ENCODE measurements around the gene ITGB3BP.
"Not testable (repeated sequence)": the region's sequence is repeated elsewhere in the genome, so short reads cannot be mapped to it uniquely, and the experiment has no call there.

Gene ITGB3BP

DNA sequence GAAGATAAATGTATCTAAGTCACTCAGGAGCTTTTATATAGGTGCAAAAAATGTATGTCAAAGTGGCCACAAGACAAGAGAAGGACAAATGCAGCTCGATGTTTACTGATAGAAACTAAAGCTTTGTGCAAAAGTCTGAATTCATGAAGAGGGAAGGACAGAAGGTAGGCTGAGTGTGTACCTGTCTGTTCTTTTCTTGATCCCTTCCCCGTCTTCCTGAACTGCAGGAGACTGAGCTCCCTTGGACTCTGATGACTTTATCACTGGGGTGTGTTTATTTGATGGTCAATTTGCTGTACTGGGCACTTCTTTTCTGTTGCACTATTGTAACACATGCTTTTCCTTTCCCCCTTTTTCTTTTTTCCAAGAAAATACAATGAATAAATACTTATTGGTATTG, 25.4 kb downstream of the ITGB3BP start:
- Histone ChIP-seq H3K36me3 (ENCODE audit: low read depth) (peaks cover 17% of the 10 kb centered on the region), H3K9me3 (ENCODE audit: severe bottlenecking) (no peaks in the 10 kb centered on the region), H3K27me3 (ENCODE audit: insufficient read depth, poor library complexity, severe bottlenecking) (no peaks in the 10 kb centered on the region), H3K4me3 (ENCODE audit: severe bottlenecking) (no peak overlapping the region), H3K4me1 (ENCODE audit: insufficient read depth, poor library complexity, severe bottlenecking) (peaks cover 11% of the 10 kb centered on the region), H3K27ac (ENCODE audit: poor library complexity, severe bottlenecking) (no peak overlapping the region)
- TF ChIP-seq, protein P1, sequence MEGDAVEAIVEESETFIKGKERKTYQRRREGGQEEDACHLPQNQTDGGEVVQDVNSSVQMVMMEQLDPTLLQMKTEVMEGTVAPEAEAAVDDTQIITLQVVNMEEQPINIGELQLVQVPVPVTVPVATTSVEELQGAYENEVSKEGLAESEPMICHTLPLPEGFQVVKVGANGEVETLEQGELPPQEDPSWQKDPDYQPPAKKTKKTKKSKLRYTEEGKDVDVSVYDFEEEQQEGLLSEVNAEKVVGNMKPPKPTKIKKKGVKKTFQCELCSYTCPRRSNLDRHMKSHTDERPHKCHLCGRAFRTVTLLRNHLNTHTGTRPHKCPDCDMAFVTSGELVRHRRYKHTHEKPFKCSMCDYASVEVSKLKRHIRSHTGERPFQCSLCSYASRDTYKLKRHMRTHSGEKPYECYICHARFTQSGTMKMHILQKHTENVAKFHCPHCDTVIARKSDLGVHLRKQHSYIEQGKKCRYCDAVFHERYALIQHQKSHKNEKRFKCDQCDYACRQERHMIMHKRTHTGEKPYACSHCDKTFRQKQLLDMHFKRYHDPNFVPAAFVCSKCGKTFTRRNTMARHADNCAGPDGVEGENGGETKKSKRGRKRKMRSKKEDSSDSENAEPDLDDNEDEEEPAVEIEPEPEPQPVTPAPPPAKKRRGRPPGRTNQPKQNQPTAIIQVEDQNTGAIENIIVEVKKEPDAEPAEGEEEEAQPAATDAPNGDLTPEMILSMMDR (IDR thresholded peaks at IDR 0.05; ENCODE audit: poor library complexity, severe bottlenecking), result no peak
- DNase-seq (ENCODE audit: low spot score), result no peak
- ATAC-seq (ENCODE audit: low read depth), result no peak

DNA sequence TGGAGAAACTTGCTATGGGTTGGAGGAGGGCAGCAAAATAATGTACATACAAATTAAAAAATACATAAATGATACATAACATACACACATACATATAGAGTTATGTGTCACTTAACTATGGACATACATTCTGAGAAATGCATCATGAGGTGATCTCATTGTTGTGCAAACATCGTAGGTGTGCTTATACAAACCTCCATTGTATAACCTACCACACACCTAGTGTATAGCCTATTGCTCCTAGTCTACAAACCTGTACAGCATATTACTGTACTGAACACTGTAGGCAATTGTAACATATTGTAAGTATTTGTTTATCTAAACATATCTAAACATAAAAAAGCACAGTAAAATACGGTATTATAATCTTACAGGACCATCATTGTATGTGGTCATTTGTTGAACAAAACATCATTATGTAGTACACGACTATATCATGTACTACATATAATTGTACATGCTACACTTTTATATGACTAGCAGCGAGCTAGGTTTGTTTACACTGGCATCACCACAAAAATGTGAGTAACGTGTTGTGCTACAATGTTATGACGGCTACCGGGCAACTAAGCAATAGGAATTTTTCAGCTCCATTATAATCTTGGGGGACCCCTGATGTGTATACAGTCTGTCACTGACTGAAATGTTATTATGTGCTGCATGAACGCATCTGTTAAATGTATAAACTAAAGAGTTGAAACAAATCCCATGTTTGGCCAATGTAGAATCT, 35.5 kb downstream of the ITGB3BP start:
- DNase-seq (ENCODE audit: low spot score) (no peak), ATAC-seq (ENCODE audit: low read depth) (peak; percentile 66)
- Histone ChIP-seq H3K9me3 (ENCODE audit: severe bottlenecking) (peaks cover 2% of the 10 kb centered on the region), H3K27ac (ENCODE audit: poor library complexity, severe bottlenecking) (no peak overlapping the region), H3K4me1 (ENCODE audit: insufficient read depth, poor library complexity, severe bottlenecking) (peaks cover 10% of the 10 kb centered on the region), H3K27me3 (ENCODE audit: insufficient read depth, poor library complexity, severe bottlenecking) (no peaks in the 10 kb centered on the region), H3K36me3 (ENCODE audit: low read depth) (peaks cover 38% of the 10 kb centered on the region), H3K4me3 (ENCODE audit: severe bottlenecking) (no peak overlapping the region)
- TF ChIP-seq, protein P1 (IDR thresholded peaks at IDR 0.05; ENCODE audit: poor library complexity, severe bottlenecking), result no peak

DNA sequence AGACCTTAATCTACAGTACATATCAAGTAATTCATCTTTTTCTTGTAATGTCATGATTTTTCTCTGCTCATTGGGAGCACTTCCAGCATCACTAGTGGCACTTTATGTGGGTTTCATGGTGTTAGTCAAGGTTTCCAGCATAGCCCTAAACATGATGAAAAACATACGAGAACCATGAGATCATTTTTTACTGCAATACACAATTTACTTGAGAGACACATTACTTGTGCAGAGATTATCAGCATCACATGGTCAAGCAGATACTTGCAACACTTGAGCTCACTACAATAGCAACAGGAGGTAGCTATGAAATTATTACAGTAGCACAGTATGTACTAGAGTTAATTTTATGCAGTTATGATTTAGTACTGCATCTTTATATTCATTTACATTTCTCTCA, 36.4 kb downstream of the ITGB3BP start:
- Histone ChIP-seq H3K27ac (ENCODE audit: poor library complexity, severe bottlenecking) (no peak overlapping the region), H3K9me3 (ENCODE audit: severe bottlenecking) (peaks cover 2% of the 10 kb centered on the region), H3K4me1 (ENCODE audit: insufficient read depth, poor library complexity, severe bottlenecking) (peaks cover 10% of the 10 kb centered on the region), H3K36me3 (ENCODE audit: low read depth) (peaks cover 38% of the 10 kb centered on the region), H3K4me3 (ENCODE audit: severe bottlenecking) (no peak overlapping the region), H3K27me3 (ENCODE audit: insufficient read depth, poor library complexity, severe bottlenecking) (no peaks in the 10 kb centered on the region)
- ATAC-seq (ENCODE audit: low read depth) (no peak), DNase-seq (ENCODE audit: low spot score) (no peak)
- TF ChIP-seq, protein P1 (IDR thresholded peaks at IDR 0.05; ENCODE audit: poor library complexity, severe bottlenecking), result no peak

DNA sequence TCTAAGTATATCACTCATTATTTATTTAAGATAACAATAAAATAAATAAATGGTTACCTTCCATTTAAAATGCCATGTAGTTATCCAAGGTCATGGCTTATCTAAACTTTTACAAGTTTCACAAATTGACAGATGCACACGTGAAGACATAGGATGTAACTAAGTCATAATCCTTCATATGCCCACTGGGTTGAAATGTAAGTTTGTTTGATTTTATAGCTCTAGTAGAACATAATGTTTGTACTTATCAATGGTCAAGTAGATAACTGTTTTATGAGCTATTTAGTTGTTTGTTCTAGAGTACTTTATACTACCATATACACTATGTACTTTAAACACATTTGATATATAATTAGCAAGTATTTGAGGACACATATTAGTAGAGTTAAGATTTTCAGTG, 43.0 kb downstream of the ITGB3BP start:
- Histone ChIP-seq H3K36me3 (ENCODE audit: low read depth) (peaks cover 21% of the 10 kb centered on the region; the same call in 1 of the 2 replicates), H3K27ac (ENCODE audit: poor library complexity, severe bottlenecking) (no peak overlapping the region), H3K9me3 (ENCODE audit: severe bottlenecking) (no peaks in the 10 kb centered on the region), H3K27me3 (ENCODE audit: insufficient read depth, poor library complexity, severe bottlenecking) (no peaks in the 10 kb centered on the region), H3K4me3 (ENCODE audit: severe bottlenecking) (no peak overlapping the region), H3K4me1 (ENCODE audit: insufficient read depth, poor library complexity, severe bottlenecking) (no peaks in the 10 kb centered on the region)
- no peak for DNase-seq (ENCODE audit: low spot score)
- TF ChIP-seq, protein P1 (IDR thresholded peaks at IDR 0.05; ENCODE audit: poor library complexity, severe bottlenecking), result no peak
- no peak for ATAC-seq (ENCODE audit: low read depth)

DNA sequence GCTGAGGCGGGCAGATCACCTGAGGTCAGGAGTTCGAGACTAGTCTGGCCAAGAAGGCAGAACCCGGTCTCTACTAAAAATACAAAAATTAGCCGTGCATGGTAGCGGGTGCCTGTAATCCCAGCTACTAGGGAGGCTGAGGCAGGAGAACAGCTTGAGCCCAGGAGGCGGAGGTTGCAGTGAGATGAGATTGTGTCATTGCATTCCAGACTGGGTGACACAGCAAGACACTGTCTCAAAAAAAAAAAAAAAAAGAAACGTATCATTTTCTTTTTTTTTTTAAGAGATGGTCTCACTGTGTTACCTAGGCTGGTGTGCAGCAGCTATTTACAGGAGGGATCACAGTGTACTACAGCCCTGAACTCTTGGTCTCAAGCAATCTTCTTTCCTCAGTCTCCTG, 47.3 kb downstream of the ITGB3BP start:
- Histone ChIP-seq H3K27me3 (ENCODE audit: insufficient read depth, poor library complexity, severe bottlenecking) (no peaks in the 10 kb centered on the region), H3K4me3 (ENCODE audit: severe bottlenecking) (no peak overlapping the region), H3K4me1 (ENCODE audit: insufficient read depth, poor library complexity, severe bottlenecking) (no peaks in the 10 kb centered on the region), H3K27ac (ENCODE audit: poor library complexity, severe bottlenecking) (no peak overlapping the region), H3K9me3 (ENCODE audit: severe bottlenecking) (no peaks in the 10 kb centered on the region), H3K36me3 (ENCODE audit: low read depth) (peaks cover 20% of the 10 kb centered on the region; the same call in 1 of the 2 replicates)
- TF ChIP-seq, protein P1 (IDR thresholded peaks at IDR 0.05; ENCODE audit: poor library complexity, severe bottlenecking), result no peak
- DNase-seq (ENCODE audit: low spot score) (no peak), ATAC-seq (ENCODE audit: low read depth) (no peak)

DNA sequence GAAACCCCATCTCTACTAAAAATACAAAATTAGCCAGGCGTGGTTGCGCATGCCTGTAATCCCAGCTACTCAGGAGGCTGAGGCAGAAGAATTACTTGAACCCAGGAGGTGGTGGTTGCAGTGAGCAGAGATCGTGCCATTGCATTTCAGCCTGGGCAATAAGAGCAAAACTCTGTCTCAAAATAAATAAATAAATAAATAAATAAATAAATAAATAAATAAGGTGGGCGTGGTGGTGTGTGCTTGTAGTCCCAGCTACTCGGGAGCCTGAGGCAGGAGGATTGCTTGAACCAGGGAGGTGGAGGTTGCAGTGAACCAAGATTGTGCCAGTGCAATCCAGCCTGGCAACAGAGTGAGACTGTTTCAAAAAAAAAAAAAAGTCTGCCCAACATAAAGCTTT, 54.3 kb downstream of the ITGB3BP start:
- not testable (repeated sequence) for H3K4me1 ChIP-seq (ENCODE audit: insufficient read depth, poor library complexity, severe bottlenecking); H3K36me3 ChIP-seq (ENCODE audit: low read depth); H3K9me3 ChIP-seq (ENCODE audit: severe bottlenecking); H3K4me3 ChIP-seq (ENCODE audit: severe bottlenecking); H3K27ac ChIP-seq (ENCODE audit: poor library complexity, severe bottlenecking); DNase-seq (ENCODE audit: low spot score); H3K27me3 ChIP-seq (ENCODE audit: insufficient read depth, poor library complexity, severe bottlenecking); ATAC-seq (ENCODE audit: low read depth)

All from RWPE2 (cell line).